Measurements from ENCODE around the gene FANCC. TPM values are rescaled to one million over a fixed set of nuclear protein-coding genes. Genes with fewer than 3 reads are reported as not detected.

The FANCC gene
- total and polyA plus RNA-seq, 2 experiments from 2014 or later = 5.0 to 5.3 TPM

DNA sequence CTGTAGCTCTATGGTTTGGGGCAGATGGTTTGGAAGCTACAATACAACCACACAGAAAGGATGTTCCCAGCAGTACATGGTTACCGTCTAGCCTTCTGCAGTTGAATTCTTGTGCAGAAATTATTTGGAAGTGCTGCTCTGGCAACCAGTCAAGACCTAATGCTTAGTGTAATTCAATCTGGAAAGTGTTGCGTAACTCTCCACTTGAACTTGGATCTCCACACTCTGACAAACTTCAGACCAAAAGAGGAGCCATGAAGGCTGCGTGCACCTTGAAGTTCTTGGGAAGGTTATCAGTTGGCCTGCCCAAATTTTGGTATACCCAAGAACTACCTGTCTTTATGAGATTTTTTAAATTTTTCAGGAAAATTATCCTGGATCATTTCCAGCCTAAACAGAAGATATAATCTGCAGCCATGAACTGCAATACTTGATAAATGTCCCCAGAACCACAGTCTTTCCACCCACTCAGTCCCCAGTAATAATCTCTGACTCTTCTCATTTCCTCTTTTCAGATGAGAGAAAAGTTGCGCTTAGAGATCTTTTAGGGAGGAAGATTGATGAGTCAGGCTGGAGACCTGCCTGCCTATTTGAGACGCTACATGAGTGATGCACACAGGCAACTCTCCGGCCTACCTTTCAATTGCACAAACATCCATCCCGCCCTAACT, 159.9 kb downstream of the FANCC start:
- no peak overlapping the region for H3K4me2 ChIP-seq (ENCODE audit: unreplicated experiment)
- H3K9me2 ChIP-seq (ENCODE audit: insufficient read depth) = no peaks in the 10 kb centered on the region

GRCh38 chr9:95156074-95156473, 161.4 kb downstream of the FANCC start:
- no peaks in the 10 kb centered on the region for H3K27me3 ChIP-seq (replicated peaks; ENCODE audit: insufficient read depth)
- no peaks in the 10 kb centered on the region for H3K9me3 ChIP-seq (ENCODE audit: low read depth)
- DNase-seq = no peak
- no peak overlapping the region for H3K9ac ChIP-seq
- peaks cover 18% of the 10 kb centered on the region for H3K4me1 ChIP-seq (ENCODE audit: insufficient read depth)
- H3K9me2 ChIP-seq (ENCODE audit: insufficient read depth) = no peaks in the 10 kb centered on the region
- no peaks in the 10 kb centered on the region for H3K79me2 ChIP-seq (ENCODE audit: insufficient read depth)
- H4K20me1 ChIP-seq (ENCODE audit: insufficient read depth) = no peaks in the 10 kb centered on the region
- peaks cover 26% of the 10 kb centered on the region for H3F3A ChIP-seq (ENCODE audit: insufficient read depth)
- 94 to 96% methylated on average over 2 of the region's 2 CpGs for WGBS, 2 experiments (ENCODE audit: low coverage in 1 of 2, low lambda C conversion rate in 2 of 2, missing lambda C conversion rate in 2 of 2)
- TF ChIP-seq EZH2 (IDR thresholded peaks at IDR 0.05; ENCODE audit: insufficient read depth, poor library complexity, severe bottlenecking) (no peak), EZH2phosphoT487 (IDR thresholded peaks at IDR 0.05; ENCODE audit: insufficient read depth, low read depth) (no peak)
- H3K4me2 ChIP-seq (ENCODE audit: unreplicated experiment) = no peak overlapping the region
- no peak overlapping the region for H3K4me3 ChIP-seq
- H3K27ac ChIP-seq = no peak overlapping the region
- no peaks in the 10 kb centered on the region for H3K36me3 ChIP-seq (ENCODE audit: low read depth)
- no peak overlapping the region for H2AFZ ChIP-seq
- in situ Hi-C loops (cut with MboI) = no loop called here

More for the DNA sequence above, 159.9 kb downstream of the FANCC start:
- 37 to 40% methylated on average over 7 of the region's 7 CpGs for WGBS, 2 experiments (ENCODE audit: low coverage in 1 of 2, low lambda C conversion rate in 2 of 2, missing lambda C conversion rate in 2 of 2)
- H4K20me1 ChIP-seq (ENCODE audit: insufficient read depth) = 0 out of 2 replicates have a peak, but pooled peaks cover 2% of the 10 kb centered on the region
- in situ Hi-C loops (cut with MboI) = no loop called here
- H3K4me1 ChIP-seq (ENCODE audit: insufficient read depth) = peaks cover 18% of the 10 kb centered on the region
- H3K4me3 ChIP-seq = no peak overlapping the region
- H3K9ac ChIP-seq = no peak overlapping the region
- no peaks in the 10 kb centered on the region for H3K79me2 ChIP-seq (ENCODE audit: insufficient read depth)
- H2AFZ ChIP-seq = no peak overlapping the region
- DNase-seq = peak; percentile 87
- peaks cover 26% of the 10 kb centered on the region for H3F3A ChIP-seq (ENCODE audit: insufficient read depth)
- H3K27me3 ChIP-seq (replicated peaks; ENCODE audit: insufficient read depth) = no peaks in the 10 kb centered on the region
- peak overlapping the region; percentile 24; the same call in 1 of the 2 replicates for H3K27ac ChIP-seq
- H3K36me3 ChIP-seq (ENCODE audit: low read depth) = no peaks in the 10 kb centered on the region
- H3K9me3 ChIP-seq (ENCODE audit: low read depth) = no peaks in the 10 kb centered on the region
- TF ChIP-seq EZH2phosphoT487 (IDR thresholded peaks at IDR 0.05; ENCODE audit: insufficient read depth, low read depth) = no peak
- no peak for TF ChIP-seq EZH2 (IDR thresholded peaks at IDR 0.05; ENCODE audit: insufficient read depth, poor library complexity, severe bottlenecking)

DNA sequence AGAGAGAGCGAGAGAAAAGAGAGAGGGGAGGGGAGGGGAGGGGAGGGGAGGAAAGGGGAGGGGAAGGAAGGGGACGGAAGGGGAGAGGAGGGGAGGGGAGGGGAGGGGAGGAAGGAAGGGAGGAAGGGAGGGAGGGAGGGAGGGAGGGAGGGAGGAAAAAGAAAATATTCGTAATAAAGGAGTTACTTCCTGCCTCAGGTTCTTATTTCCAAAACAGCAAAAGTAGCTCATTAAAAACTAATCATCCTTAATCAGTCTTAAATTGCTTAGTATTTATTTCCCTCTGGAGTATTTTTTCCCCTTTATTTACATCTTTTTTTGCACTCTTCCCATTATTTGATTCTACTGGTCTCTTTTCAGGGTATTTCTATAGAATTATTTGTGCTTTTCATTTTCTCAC, 162.3 kb downstream of the FANCC start:
- Histone ChIP-seq H3K36me3 (ENCODE audit: low read depth) (no peaks in the 10 kb centered on the region), H3K4me3 (no peak overlapping the region), H3K27ac (no peak overlapping the region), H3K9me2 (ENCODE audit: insufficient read depth) (no peaks in the 10 kb centered on the region), H3K9me3 (ENCODE audit: low read depth) (no peaks in the 10 kb centered on the region), H3K27me3 (replicated peaks; ENCODE audit: insufficient read depth) (no peaks in the 10 kb centered on the region), H3K79me2 (ENCODE audit: insufficient read depth) (no peaks in the 10 kb centered on the region), H3F3A (ENCODE audit: insufficient read depth) (peaks cover 26% of the 10 kb centered on the region), H4K20me1 (ENCODE audit: insufficient read depth) (no peaks in the 10 kb centered on the region), H3K4me2 (ENCODE audit: unreplicated experiment) (no peak overlapping the region), H2AFZ (no peak overlapping the region), H3K9ac (no peak overlapping the region), H3K4me1 (ENCODE audit: insufficient read depth) (peaks cover 18% of the 10 kb centered on the region)
- DNase-seq = no peak
- in situ Hi-C loops (cut with MboI) = no loop called here
- TF ChIP-seq EZH2 (IDR thresholded peaks at IDR 0.05; ENCODE audit: insufficient read depth, poor library complexity, severe bottlenecking) (no peak), EZH2phosphoT487 (IDR thresholded peaks at IDR 0.05; ENCODE audit: insufficient read depth, low read depth) (no peak)
- 96 to 100% methylated on average over 1 to 3 of the region's 3 CpGs for WGBS, 2 experiments (ENCODE audit: low coverage in 1 of 2, low lambda C conversion rate in 2 of 2, missing lambda C conversion rate in 2 of 2)

GRCh38 chr9:95150903-95151302, 166.6 kb downstream of the FANCC start:
- Histone ChIP-seq H3K79me2 (ENCODE audit: insufficient read depth) (no peaks in the 10 kb centered on the region), H3K27ac (no peak overlapping the region), H3K9me2 (ENCODE audit: insufficient read depth) (no peaks in the 10 kb centered on the region), H3K27me3 (replicated peaks; ENCODE audit: insufficient read depth) (no peaks in the 10 kb centered on the region), H3K9me3 (ENCODE audit: low read depth) (no peaks in the 10 kb centered on the region), H3K4me3 (no peak overlapping the region), H3K9ac (no peak overlapping the region), H3K4me1 (ENCODE audit: insufficient read depth) (peaks cover 5% of the 10 kb centered on the region; the same call in 1 of the 2 replicates), H2AFZ (no peak overlapping the region), H4K20me1 (ENCODE audit: insufficient read depth) (no peaks in the 10 kb centered on the region), H3K4me2 (ENCODE audit: unreplicated experiment) (no peak overlapping the region), H3K36me3 (ENCODE audit: low read depth) (no peaks in the 10 kb centered on the region), H3F3A (ENCODE audit: insufficient read depth) (peaks cover 13% of the 10 kb centered on the region)
- TF ChIP-seq EZH2phosphoT487 (IDR thresholded peaks at IDR 0.05; ENCODE audit: insufficient read depth, low read depth) = no peak
- TF ChIP-seq EZH2 (IDR thresholded peaks at IDR 0.05; ENCODE audit: insufficient read depth, poor library complexity, severe bottlenecking) = no peak
- no peak for DNase-seq
- in situ Hi-C loops (cut with MboI) = no loop called here
- WGBS, 2 experiments (ENCODE audit: low coverage in 1 of 2, low lambda C conversion rate in 2 of 2, missing lambda C conversion rate in 2 of 2) = 96 to 98% methylated on average over 7 of the region's 7 CpGs
